ENCODE data around the gene EMC8. TPM values are rescaled to one million over a fixed set of nuclear protein-coding genes. Genes with fewer than 3 reads are reported as not detected.

EMC8 gene
- total and polyA plus RNA-seq, 2 experiments from 2014 or later, result 51.1 to 69.4 TPM

GRCh38 chr16:85781156-85781555 is 18.2 kb downstream of the EMC8 start:
- Mint-ChIP-seq H3K4me3 (no peak overlapping the region), H3K27me3 (ENCODE audit: insufficient read depth, low read depth, poor library complexity) (peaks cover 3% of the 10 kb centered on the region), H3K9me3 (no peaks in the 10 kb centered on the region), H3K36me3 (ENCODE audit: low read depth) (peaks cover 54% of the 10 kb centered on the region), H3K4me1 (no peaks in the 10 kb centered on the region), H3K27ac (no peak overlapping the region)
- H3F3A ChIP-seq (replicated peaks; ENCODE audit: low read depth), result no peaks in the 10 kb centered on the region
- H3K27ac ChIP-seq (ENCODE audit: low read depth), result no peak overlapping the region
- no peak overlapping the region for H3K4me3 ChIP-seq
- peaks cover 17% of the 10 kb centered on the region for H4K20me1 ChIP-seq (replicated peaks; ENCODE audit: insufficient read depth)
- H3K79me2 ChIP-seq (replicated peaks; ENCODE audit: insufficient read depth), result peaks cover 25% of the 10 kb centered on the region
- H3K4me1 ChIP-seq (ENCODE audit: insufficient read depth), result no peaks in the 10 kb centered on the region
- H3K36me3 ChIP-seq (ENCODE audit: insufficient read depth), result peaks cover 26% of the 10 kb centered on the region
- no peak overlapping the region for H3K4me2 ChIP-seq
- ATAC-seq, result no peak
- H3K27me3 ChIP-seq (ENCODE audit: insufficient read depth), result no peaks in the 10 kb centered on the region
- no peak for DNase-seq (ENCODE audit: low spot score)
- no peak overlapping the region for H2AFZ ChIP-seq
- TF ChIP-seq CREB1 (CRISPR knock-in tag; IDR thresholded peaks at IDR 0.05; ENCODE audit: low read depth) (no peak), STAT1 (IDR thresholded peaks at IDR 0.05; ENCODE audit: unreplicated experiment) (no peak), ZNF462 (CRISPR knock-in tag; IDR thresholded peaks at IDR 0.05) (no peak), ZNF331 (CRISPR knock-in tag; IDR thresholded peaks at IDR 0.05; ENCODE audit: low read depth) (no peak)
- no peaks in the 10 kb centered on the region for H3K9me2 ChIP-seq (ENCODE audit: insufficient read depth)

- peaks cover 26% of the 10 kb centered on the region for H3K36me3 ChIP-seq (ENCODE audit: insufficient read depth)
- no peak overlapping the region for H3K4me3 ChIP-seq
- no peak overlapping the region for H2AFZ ChIP-seq
- Mint-ChIP-seq H3K9me3 (no peaks in the 10 kb centered on the region), H3K4me3 (no peak overlapping the region), H3K27me3 (ENCODE audit: insufficient read depth, low read depth, poor library complexity) (peaks cover 5% of the 10 kb centered on the region), H3K4me1 (no peaks in the 10 kb centered on the region), H3K36me3 (ENCODE audit: low read depth) (peaks cover 45% of the 10 kb centered on the region), H3K27ac (no peak overlapping the region)
- DNase-seq (ENCODE audit: low spot score) (no peak), ATAC-seq (no peak)
- H3K27me3 ChIP-seq (ENCODE audit: insufficient read depth), result no peaks in the 10 kb centered on the region
- H3K9me2 ChIP-seq (ENCODE audit: insufficient read depth), result no peaks in the 10 kb centered on the region
- no peak for TF ChIP-seq EZH2phosphoT487 (IDR thresholded peaks at IDR 0.05; ENCODE audit: unreplicated experiment)
- peaks cover 16% of the 10 kb centered on the region for H3K79me2 ChIP-seq (replicated peaks; ENCODE audit: insufficient read depth)
- H3K4me1 ChIP-seq (ENCODE audit: insufficient read depth), result no peaks in the 10 kb centered on the region
- no peak overlapping the region for H3K27ac ChIP-seq (ENCODE audit: low read depth)
- peaks cover 11% of the 10 kb centered on the region for H4K20me1 ChIP-seq (replicated peaks; ENCODE audit: insufficient read depth)
- H3K4me2 ChIP-seq, result no peak overlapping the region
- no peaks in the 10 kb centered on the region for H3F3A ChIP-seq (replicated peaks; ENCODE audit: low read depth)
These were observed 19.1 kb downstream of the EMC8 start for GRCh38 chr16:85780281-85780680.

Data from GM23338 (cell line).